ENCODE results near the gene RBM38. TPM values are rescaled to one million over a fixed set of nuclear protein-coding genes. Genes with fewer than 3 reads are reported as not detected.
"Not testable (repeated sequence)": the region's sequence is repeated elsewhere in the genome, so short reads cannot be mapped to it uniquely, and the experiment has no call there.

The RBM38 gene
- total RNA-seq, 4 donors from 2014 or later: 6.2 to 13.3 (median 11.2) TPM

DNA sequence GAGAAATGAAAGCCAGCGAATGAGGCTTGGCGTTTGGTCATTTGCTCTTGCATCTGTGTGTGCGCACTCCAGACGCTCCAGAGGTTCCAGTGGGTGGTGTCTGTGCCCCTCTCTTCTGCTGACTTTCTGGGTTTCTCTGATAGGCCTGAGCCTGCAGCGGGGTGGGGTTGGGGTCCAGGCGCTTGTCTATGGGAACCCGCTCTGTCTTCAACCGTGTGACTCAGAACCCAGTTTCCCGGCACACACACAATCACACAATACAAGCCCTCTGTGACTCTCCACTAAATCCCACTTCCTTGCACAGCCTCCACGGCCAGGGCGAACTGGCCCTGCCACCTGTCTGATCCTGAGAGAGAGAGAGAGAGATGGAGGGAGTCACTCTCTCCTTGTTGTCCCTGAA is 24.6 kb downstream of the RBM38 start:
- TF ChIP-seq POLR2A (IDR thresholded peaks at IDR 0.05): no peak
- TF ChIP-seq, protein P1, sequence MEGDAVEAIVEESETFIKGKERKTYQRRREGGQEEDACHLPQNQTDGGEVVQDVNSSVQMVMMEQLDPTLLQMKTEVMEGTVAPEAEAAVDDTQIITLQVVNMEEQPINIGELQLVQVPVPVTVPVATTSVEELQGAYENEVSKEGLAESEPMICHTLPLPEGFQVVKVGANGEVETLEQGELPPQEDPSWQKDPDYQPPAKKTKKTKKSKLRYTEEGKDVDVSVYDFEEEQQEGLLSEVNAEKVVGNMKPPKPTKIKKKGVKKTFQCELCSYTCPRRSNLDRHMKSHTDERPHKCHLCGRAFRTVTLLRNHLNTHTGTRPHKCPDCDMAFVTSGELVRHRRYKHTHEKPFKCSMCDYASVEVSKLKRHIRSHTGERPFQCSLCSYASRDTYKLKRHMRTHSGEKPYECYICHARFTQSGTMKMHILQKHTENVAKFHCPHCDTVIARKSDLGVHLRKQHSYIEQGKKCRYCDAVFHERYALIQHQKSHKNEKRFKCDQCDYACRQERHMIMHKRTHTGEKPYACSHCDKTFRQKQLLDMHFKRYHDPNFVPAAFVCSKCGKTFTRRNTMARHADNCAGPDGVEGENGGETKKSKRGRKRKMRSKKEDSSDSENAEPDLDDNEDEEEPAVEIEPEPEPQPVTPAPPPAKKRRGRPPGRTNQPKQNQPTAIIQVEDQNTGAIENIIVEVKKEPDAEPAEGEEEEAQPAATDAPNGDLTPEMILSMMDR (IDR thresholded peaks at IDR 0.05): no peak
- 83% methylated on average over 11 of the region's 11 CpGs for WGBS, 2 donors
- intact Hi-C loops (cut with DNase I; ENCODE audit: low total_unique reads): no loop called here
- no peak for DNase-seq (ENCODE audit: low spot score in 2 of 2)
- no peak overlapping the region for H3K4me3 ChIP-seq (ENCODE audit: low read depth, poor library complexity, severe bottlenecking)

DNA sequence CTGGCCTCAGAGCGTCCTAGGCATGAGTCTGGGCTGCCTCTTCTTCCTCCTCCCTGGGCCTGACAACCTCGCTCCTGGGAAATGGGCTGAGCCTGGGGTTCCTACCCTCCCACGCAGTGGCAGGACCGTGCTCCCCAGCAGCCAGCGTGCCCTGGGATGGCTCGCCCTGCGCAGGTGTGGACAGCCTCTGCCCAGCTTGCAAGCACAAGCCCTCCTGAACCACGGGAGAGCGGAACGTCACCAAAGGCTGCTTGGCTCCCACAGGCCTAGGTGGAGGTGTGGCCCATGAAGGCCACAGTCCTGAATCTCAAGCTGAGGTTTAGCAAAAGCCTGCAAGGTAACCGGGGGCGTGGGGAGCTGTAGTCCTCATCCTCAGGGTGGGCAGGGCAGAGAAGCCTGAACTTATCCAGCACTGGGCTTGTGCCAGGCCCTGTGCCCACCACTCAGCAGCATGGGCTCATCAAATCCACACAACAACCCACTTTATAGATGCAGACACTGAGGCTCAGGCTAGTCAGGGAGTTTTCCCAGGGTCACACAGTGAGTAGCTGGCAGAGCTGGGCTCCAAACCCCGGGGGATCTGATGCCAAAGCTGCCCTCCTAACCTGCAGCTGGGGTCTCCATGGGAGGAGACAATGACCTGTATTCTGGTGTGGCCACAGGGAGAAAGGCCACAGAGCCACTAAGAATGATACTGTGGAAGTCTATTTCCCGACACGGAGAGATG is 25.3 kb downstream of the RBM38 start:
- DNase-seq (ENCODE audit: low spot score in 2 of 2): no peak

DNA sequence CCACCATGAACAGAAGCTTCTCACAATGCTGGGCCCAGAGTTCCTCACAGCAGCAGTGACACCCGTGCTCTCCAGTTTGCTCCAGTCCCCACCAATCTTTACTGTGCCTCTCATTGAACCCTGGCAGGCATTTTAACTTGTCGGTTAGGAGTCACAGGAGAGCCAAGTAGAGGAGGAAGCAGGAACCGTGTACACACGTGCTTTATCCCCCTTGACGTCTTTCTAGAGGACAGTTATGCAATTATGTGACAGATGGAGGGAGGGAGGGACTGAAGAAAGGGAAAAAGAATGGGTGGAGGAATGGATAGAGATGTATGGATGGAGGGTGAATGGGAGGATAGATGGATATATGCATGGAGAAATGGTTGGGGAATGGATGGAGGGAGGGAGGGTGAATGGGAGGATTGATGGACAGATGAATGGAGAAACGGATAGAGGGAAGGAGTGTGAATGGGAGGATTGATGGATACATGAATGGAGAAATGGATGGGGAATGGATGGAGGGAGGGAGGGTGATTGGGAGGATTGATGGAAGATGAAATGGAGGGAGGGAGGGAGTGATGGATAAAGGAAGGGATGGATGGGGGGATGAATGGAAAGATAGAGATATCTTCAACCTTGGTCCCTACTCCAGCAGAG is 26.0 kb downstream of the RBM38 start:
- no peak overlapping the region for H3K4me3 ChIP-seq (ENCODE audit: low read depth, poor library complexity, severe bottlenecking)
- intact Hi-C loops (cut with DNase I; ENCODE audit: low total_unique reads): no loop called here
- DNase-seq (ENCODE audit: low spot score in 2 of 2): no peak
- 35 to 45% methylated on average over 6 of the region's 6 CpGs for WGBS, 2 donors
- no peak for TF ChIP-seq POLR2A (IDR thresholded peaks at IDR 0.05)
- TF ChIP-seq, protein P1 (IDR thresholded peaks at IDR 0.05): no peak

More for the DNA sequence above, 25.3 kb downstream of the RBM38 start:
- H3K4me3 ChIP-seq (ENCODE audit: low read depth, poor library complexity, severe bottlenecking): no peak overlapping the region
- TF ChIP-seq, protein P1 (IDR thresholded peaks at IDR 0.05): no peak
- TF ChIP-seq POLR2A (IDR thresholded peaks at IDR 0.05): no peak
- intact Hi-C loops (cut with DNase I; ENCODE audit: low total_unique reads): no loop called here
- 83% methylated on average over 15 of the region's 15 CpGs for WGBS, 2 donors

DNA sequence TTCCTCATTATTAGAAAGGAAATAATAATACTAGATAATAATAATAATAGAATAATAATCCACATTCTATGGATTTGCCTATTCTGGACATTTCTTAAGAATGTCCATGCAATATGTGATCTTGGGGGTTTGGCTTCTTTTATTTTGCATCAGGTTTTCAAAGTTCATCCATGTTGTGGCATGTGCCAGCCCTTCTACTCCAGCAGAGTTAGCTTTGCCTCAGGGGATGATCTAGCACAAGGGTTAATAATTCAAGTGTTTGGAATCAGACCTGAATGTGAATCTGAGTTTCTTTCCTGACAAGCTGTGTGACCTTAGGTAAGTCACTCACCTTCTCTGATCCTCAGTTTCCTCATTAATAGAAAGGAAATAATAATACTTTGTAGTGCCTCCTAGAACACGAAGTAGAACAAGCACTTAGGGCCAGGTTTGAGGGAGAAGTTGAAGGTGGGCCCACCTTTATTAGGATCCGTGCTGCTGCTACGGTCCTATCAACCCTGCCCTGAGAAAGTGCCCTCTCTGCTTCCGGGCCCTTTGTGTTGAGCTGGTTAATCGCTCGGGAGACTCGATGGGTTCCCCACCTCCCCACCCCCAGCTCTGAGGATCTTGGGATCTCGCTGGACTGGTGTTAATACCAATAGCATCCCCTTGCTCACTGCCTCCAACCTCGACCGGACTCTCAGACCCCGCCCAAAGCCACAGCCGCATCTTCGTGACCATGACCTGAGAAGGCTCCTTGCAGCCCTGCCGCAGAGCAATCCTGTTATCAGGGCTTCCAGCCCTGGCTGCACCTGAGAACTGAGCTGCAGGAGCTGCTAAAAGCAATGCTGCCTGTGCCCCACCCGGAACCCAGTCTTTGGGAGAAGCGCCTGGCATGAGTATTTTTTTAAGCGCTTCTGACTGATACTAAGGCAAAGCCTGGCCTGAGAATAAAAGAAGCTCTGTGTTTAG is 26.9 kb downstream of the RBM38 start:
- no peak for TF ChIP-seq POLR2A (IDR thresholded peaks at IDR 0.05)
- TF ChIP-seq, protein P1 (IDR thresholded peaks at IDR 0.05): no peak
- 57% methylated on average over 17 of the region's 17 CpGs for WGBS, 2 donors

DNA sequence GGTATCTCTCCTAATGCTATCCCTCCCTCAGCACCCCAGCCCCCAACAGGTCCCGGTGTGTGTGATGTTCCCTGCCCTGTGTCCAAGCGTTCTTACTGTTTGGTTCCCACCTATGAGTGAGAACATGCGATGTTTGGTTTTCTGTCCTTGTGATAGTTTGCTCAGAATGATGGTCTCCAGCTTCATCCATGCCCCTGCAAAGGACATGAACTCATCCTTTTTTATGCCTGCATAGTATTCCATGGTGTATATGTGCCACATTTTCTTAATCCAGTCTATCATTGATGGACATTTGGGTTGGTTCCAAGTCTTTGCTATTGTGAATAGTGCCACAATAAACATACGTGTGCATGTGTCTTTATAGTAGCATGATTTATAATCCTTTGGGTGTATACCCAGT is 28.3 kb downstream of the RBM38 start:
- 88 to 93% methylated on average over 4 of the region's 4 CpGs for WGBS, 2 donors
- DNase-seq (ENCODE audit: low spot score in 2 of 2); intact Hi-C loops (cut with DNase I; ENCODE audit: low total_unique reads): not testable (repeated sequence)

More for the DNA sequence above, 26.9 kb downstream of the RBM38 start:
- H3K4me3 ChIP-seq (ENCODE audit: low read depth, poor library complexity, severe bottlenecking): no peak overlapping the region
- intact Hi-C loops (cut with DNase I; ENCODE audit: low total_unique reads): no loop called here
- no peak for DNase-seq (ENCODE audit: low spot score in 2 of 2)

More for the DNA sequence above, 28.3 kb downstream of the RBM38 start:
- not testable (repeated sequence) for H3K4me3 ChIP-seq (ENCODE audit: low read depth, poor library complexity, severe bottlenecking)

Data from lower leg skin (tissue), 4 donors.